H9 (cell line): ENCODE data around the gene SNX30. TPM values are rescaled to one million over a fixed set of nuclear protein-coding genes. Genes with fewer than 3 reads are reported as not detected.
A peak's percentile ranks its signal among the peaks of the same experiment; 100 is the strongest.

Source experiments
- DNase-seq: peaks from one replicate; pipeline ENCODE4 v3.0.0-alpha.2; 2017
- H2AFZ ChIP-seq: one replicate; pipeline ENCODE4 v1.6.1; 2013; ENCODE audit warnings: mild to moderate bottlenecking, low read length, control low read depth, moderate library complexity
- H2AK5ac ChIP-seq: 2 replicates; pipeline ENCODE4 v1.6.1; 2013; ENCODE audit warnings: low read length, control low read depth, mixed read lengths; ENCODE audit not compliant: insufficient read length
- H2BK120ac ChIP-seq: one replicate; pipeline ENCODE4 v1.6.1; 2013; ENCODE audit warnings: low read depth, mild to moderate bottlenecking, low read length, control low read depth, inconsistent platforms; ENCODE audit not compliant: poor library complexity, severe bottlenecking
- H2BK12ac ChIP-seq: 2 replicates; pipeline ENCODE4 v1.6.1; 2013; ENCODE audit warnings: low read length, control low read depth, mixed read lengths, low read depth; ENCODE audit not compliant: insufficient read length
- H2BK15ac ChIP-seq: 2 replicates; pipeline ENCODE4 v1.6.1; 2013; ENCODE audit warnings: low read depth, low read length, control low read depth
- H2BK20ac ChIP-seq: one replicate; pipeline ENCODE4 v1.6.1; 2013; ENCODE audit warnings: low read depth, mild to moderate bottlenecking, low read length, control low read depth, inconsistent platforms; ENCODE audit not compliant: poor library complexity, severe bottlenecking
- H2BK5ac ChIP-seq: 2 replicates; pipeline ENCODE4 v1.6.1; 2013; ENCODE audit warnings: low read length, control low read depth, mixed read lengths; ENCODE audit not compliant: insufficient read length
- H3K14ac ChIP-seq: 2 replicates; pipeline ENCODE4 v1.6.1; 2013; ENCODE audit warnings: low read length, control low read depth; ENCODE audit not compliant: insufficient read depth
- H3K18ac ChIP-seq: 2 replicates; pipeline ENCODE4 v1.6.1; 2013; ENCODE audit warnings: low read depth, mild to moderate bottlenecking, mixed read lengths, low read length, control low read depth; ENCODE audit not compliant: insufficient read length
- H3K23ac ChIP-seq: 2 replicates; pipeline ENCODE4 v1.6.1; 2013; ENCODE audit warnings: low read length, control low read depth, mixed read lengths, low read depth; ENCODE audit not compliant: insufficient read length
- H3K23me2 ChIP-seq: 2 replicates; pipeline ENCODE4 v1.6.1; 2013; ENCODE audit warnings: low read depth, mild to moderate bottlenecking, mixed read lengths, low read length, control low read depth; ENCODE audit not compliant: insufficient read length, poor library complexity, severe bottlenecking
- H3K27ac ChIP-seq: 2 replicates; pipeline ENCODE4 v1.5.1; 2013; ENCODE audit warnings: low read length, control low read depth, mixed read lengths, low read depth; ENCODE audit not compliant: insufficient read length
- H3K27me3 ChIP-seq: 2 replicates; pipeline ENCODE4 v1.6.1; 2013; ENCODE audit warnings: low read length, control low read depth, inconsistent platforms; ENCODE audit not compliant: insufficient read depth
- H3K4ac ChIP-seq: 2 replicates; pipeline ENCODE4 v1.6.1; 2013; ENCODE audit warnings: low read depth, mild to moderate bottlenecking, control low read depth, inconsistent platforms, low read length, moderate library complexity
- H3K4me1 ChIP-seq: 2 replicates; pipeline ENCODE4 v1.6.1; 2013; ENCODE audit warnings: low read length, control low read depth, inconsistent platforms; ENCODE audit not compliant: insufficient read depth
- H3K4me2 ChIP-seq: 2 replicates; pipeline ENCODE4 v1.6.1; 2013; ENCODE audit warnings: low read length, control low read depth, mixed read lengths; ENCODE audit not compliant: insufficient read length, insufficient read depth
- H3K56ac ChIP-seq: 2 replicates; pipeline ENCODE4 v1.6.1; 2013; ENCODE audit warnings: low read depth, mild to moderate bottlenecking, mixed read lengths, low read length, control low read depth; ENCODE audit not compliant: insufficient read length
- H3K79me1 ChIP-seq: 2 replicates; pipeline ENCODE4 v1.6.1; 2013; ENCODE audit warnings: low read depth, mild to moderate bottlenecking, moderate library complexity, low read length, control low read depth, inconsistent platforms; ENCODE audit not compliant: insufficient read depth, poor library complexity, severe bottlenecking
- H3K79me2 ChIP-seq: 2 replicates; pipeline ENCODE4 v1.6.1; 2013; ENCODE audit warnings: low read length, control low read depth, inconsistent platforms; ENCODE audit not compliant: insufficient read depth
- H3K9ac ChIP-seq: 2 replicates; pipeline ENCODE4 v1.6.1; 2013; ENCODE audit warnings: low read length, control low read depth, mixed read lengths; ENCODE audit not compliant: insufficient read length; ENCODE audit errors: extremely low read depth
- H3K9me3 ChIP-seq: one replicate; pipeline ENCODE4 v1.6.1; 2013; ENCODE audit warnings: low read depth, low read length, inconsistent platforms; ENCODE audit not compliant: control insufficient read depth
- H3T11ph ChIP-seq: one replicate; pipeline ENCODE4 v1.6.1; 2013; ENCODE audit warnings: mild to moderate bottlenecking, low read length, control low read depth, inconsistent platforms
- H4K20me1 ChIP-seq: one replicate; pipeline ENCODE4 v1.6.1; 2013; ENCODE audit not compliant: control insufficient read depth, insufficient read length, insufficient read depth
- H4K5ac ChIP-seq: 2 replicates; pipeline ENCODE4 v1.6.1; 2013; ENCODE audit warnings: low read depth, mild to moderate bottlenecking, mixed read lengths, low read length, control low read depth; ENCODE audit not compliant: insufficient read length
- H4K8ac ChIP-seq: replicated peaks from 2 replicates; pipeline ENCODE4 v1.6.1; 2013; ENCODE audit warnings: low read length, control low read depth, mixed read lengths, low read depth; ENCODE audit not compliant: insufficient read length
- H4K91ac ChIP-seq: 2 replicates; pipeline ENCODE4 v1.6.1; 2013; ENCODE audit warnings: low read depth, mild to moderate bottlenecking, moderate library complexity, mixed read lengths, low read length, control low read depth; ENCODE audit not compliant: insufficient read length
- H3K27ac Mint-ChIP-seq, 3 experiments: 2 replicates in 2 of 3; 3 replicates in 1 of 3; pipeline ENCODE4 v1.8.0; 2020 to 2021; ENCODE audit warnings: mixed read lengths in 3 of 3, mild to moderate bottlenecking in 1 of 3, moderate library complexity in 1 of 3
- H3K27me3 Mint-ChIP-seq: 2 replicates; pipeline ENCODE4 v1.8.0; 2021; ENCODE audit warnings: low read depth, mild to moderate bottlenecking, moderate library complexity, mixed read lengths
- H3K36me3 Mint-ChIP-seq, 3 experiments: 2 replicates in 2 of 3; 3 replicates in 1 of 3; pipeline ENCODE4 v1.8.0; 2020 to 2021; ENCODE audit warnings: low read depth in 3 of 3, mixed read lengths in 3 of 3; ENCODE audit not compliant: insufficient read depth in 1 of 3
- H3K4me1 Mint-ChIP-seq, 2 experiments: 2 replicates each; pipeline ENCODE4 v1.8.0; 2020; ENCODE audit warnings: mixed read lengths in 2 of 2
- H3K4me3 Mint-ChIP-seq, 2 experiments: 2 replicates in 1 of 2; 3 replicates in 1 of 2; pipeline ENCODE4 v1.8.0; 2020 to 2021; ENCODE audit warnings: mild to moderate bottlenecking in 2 of 2, mixed read lengths in 2 of 2, moderate library complexity in 1 of 2
- H3K9me3 Mint-ChIP-seq, 2 experiments: 2 replicates in 1 of 2; 3 replicates in 1 of 2; pipeline ENCODE4 v1.8.0; 2020; ENCODE audit warnings: mild to moderate bottlenecking in 2 of 2, mixed read lengths in 2 of 2, moderate library complexity in 1 of 2
- WGBS: extraction: QIAGEN DNeasy Blood & Tissue Kit; methylation state at CpG from one replicate; pipeline ENCODE4 v1.1.7; 2013; ENCODE audit warnings: missing lambda C conversion rate, low lambda C conversion rate, mixed read lengths; ENCODE audit not compliant: insufficient read length; ENCODE audit errors: extremely low coverage; 5-methylcytosine and 5-hydroxymethylcytosine counted together
- total RNA-seq: library from RNA; stranded (reverse); gene quantifications from 2 replicates; pipeline ENCODE4 v1.2.1, GENCODE V29; 2021
- TF ChIP-seq, protein P1 (sequence below): fragments of 200-600 bp; sonication (generic); conservative IDR thresholded peaks from 3 replicates; pipeline ENCODE4 v1.8.0; 2021; ENCODE audit warnings: antibody characterized with exemption, mild to moderate bottlenecking

The SNX30 gene
- total RNA-seq, 1 experiment from 2014 or later: 10.3 TPM

- Histone ChIP-seq H3K9me3 (no peaks in the 10 kb centered on the region), H3K14ac (no peak overlapping the region), H3K4me1 (no peaks in the 10 kb centered on the region), H3K79me1 (no peaks in the 10 kb centered on the region), H4K5ac (no peak overlapping the region), H3K23me2 (no peaks in the 10 kb centered on the region), H3K56ac (no peak overlapping the region), H2AFZ (no peak overlapping the region), H4K8ac (no peak overlapping the region), H3K27ac (no peak overlapping the region), H4K91ac (no peak overlapping the region), H2BK15ac (no peak overlapping the region), H2BK20ac (no peak overlapping the region), H2BK12ac (no peak overlapping the region), H4K20me1 (no peaks in the 10 kb centered on the region), H3K9ac (no peak overlapping the region), H3K4ac (no peak overlapping the region), H2AK5ac (no peak overlapping the region), H3T11ph (no peak overlapping the region), H2BK5ac (no peak overlapping the region), H3K18ac (no peak overlapping the region), H2BK120ac (no peak overlapping the region), H3K4me2 (no peak overlapping the region), H3K27me3 (no peaks in the 10 kb centered on the region), H3K79me2 (no peaks in the 10 kb centered on the region), H3K23ac (no peak overlapping the region)
- H3K4me3 Mint-ChIP-seq: no peak overlapping the region
- no peaks in the 10 kb centered on the region for H3K9me3 Mint-ChIP-seq
- no peak overlapping the region; a peak in 1 of 7 replicates for H3K27ac Mint-ChIP-seq
- no peaks in the 10 kb centered on the region for H3K27me3 Mint-ChIP-seq
- H3K4me1 Mint-ChIP-seq: no peaks in the 10 kb centered on the region
- peak; percentile 46 for DNase-seq
- WGBS: no CpG with 5 or more reads among the region's 7 CpGs
- TF ChIP-seq, protein P1, sequence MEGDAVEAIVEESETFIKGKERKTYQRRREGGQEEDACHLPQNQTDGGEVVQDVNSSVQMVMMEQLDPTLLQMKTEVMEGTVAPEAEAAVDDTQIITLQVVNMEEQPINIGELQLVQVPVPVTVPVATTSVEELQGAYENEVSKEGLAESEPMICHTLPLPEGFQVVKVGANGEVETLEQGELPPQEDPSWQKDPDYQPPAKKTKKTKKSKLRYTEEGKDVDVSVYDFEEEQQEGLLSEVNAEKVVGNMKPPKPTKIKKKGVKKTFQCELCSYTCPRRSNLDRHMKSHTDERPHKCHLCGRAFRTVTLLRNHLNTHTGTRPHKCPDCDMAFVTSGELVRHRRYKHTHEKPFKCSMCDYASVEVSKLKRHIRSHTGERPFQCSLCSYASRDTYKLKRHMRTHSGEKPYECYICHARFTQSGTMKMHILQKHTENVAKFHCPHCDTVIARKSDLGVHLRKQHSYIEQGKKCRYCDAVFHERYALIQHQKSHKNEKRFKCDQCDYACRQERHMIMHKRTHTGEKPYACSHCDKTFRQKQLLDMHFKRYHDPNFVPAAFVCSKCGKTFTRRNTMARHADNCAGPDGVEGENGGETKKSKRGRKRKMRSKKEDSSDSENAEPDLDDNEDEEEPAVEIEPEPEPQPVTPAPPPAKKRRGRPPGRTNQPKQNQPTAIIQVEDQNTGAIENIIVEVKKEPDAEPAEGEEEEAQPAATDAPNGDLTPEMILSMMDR: peak; percentile 85
- H3K36me3 Mint-ChIP-seq: peaks cover 0 to 20% (median 14%) of the 10 kb centered on the region in 3 experiments; a peak in 5 of 7 replicates
Measured at GRCh38 chr9:112819635-112820496, 69.3 kb downstream of the SNX30 start.
